Heart left ventricle (tissue), 13 donors: ENCODE measurements around the gene NDST1.

Source experiments
- CTCF ChIP-seq, 12 donors: fragments of 200-600 bp; sonication (generic) in 4 of 12; IDR thresholded peaks; one replicate each; pipeline versions ENCODE4 v1.5.0 to v1.8.0; 2018 to 2022; ENCODE audit warnings: antibody characterized with exemption in 12 of 12, mild to moderate bottlenecking in 5 of 12
- POLR2A ChIP-seq, 2 donors: fragments of 450-650 bp; IDR thresholded peaks; one replicate each; pipeline ENCODE4 v1.6.1; 2017; ENCODE audit warnings: antibody characterized with exemption in 2 of 2, mild to moderate bottlenecking in 2 of 2, moderate library complexity in 2 of 2
- donor health status: ischemic (EF 13 %, LVEDD 7.1; RV severe dilation, severe dysfunction).
- donor health status: DM: no; HTN: yes; CAD: no.
- donor health status: DM: no; HTN: no; CAD: no.
- donor health status: ischemic (EF 25% LVEDD 6.9; RV normal size, moderate dysfunction).
- donor health status: ischemic (EF 25% LVEDD 5.7; RV mildly dilated, moderate dysfunction).
- donor health status: ischemic (EF 35%, LVEDD 5.7; RV mildly dilated, moderate dysfunction).
- donor health status: nonischemic (EF 11% LVEDD 7.7; RV severe dilation, severe dysfunction).
- donor health status: DM: yes; HTN: yes; CAD: no.
- donor health status: PGD.
- donor health status: ischemic (EF 29% LVEDD 5.4; RV normal size, mild dysfunction).
- donor health status: nonischemic (EF 23%, LVEDD 6.1; RV moderate dilation, normal function).

DNA sequence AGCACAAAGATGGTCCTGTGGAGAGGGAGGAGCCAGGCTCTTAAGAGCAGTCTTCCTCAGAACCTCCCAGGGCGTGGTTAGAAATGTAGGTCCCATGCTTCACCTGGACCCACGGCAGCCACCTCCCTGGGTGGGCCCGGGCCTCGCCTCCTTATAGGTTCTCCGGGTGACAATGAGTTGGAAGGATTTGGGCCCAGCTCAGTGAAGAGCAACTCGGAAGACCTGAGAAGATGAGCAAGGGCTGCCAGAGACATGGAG is 26.3 kb upstream of the NDST1 start:
- TF ChIP-seq CTCF (IDR thresholded peaks at IDR 0.05), result no peak
- TF ChIP-seq POLR2A (IDR thresholded peaks at IDR 0.05), result no peak
